HG03469 (cell line): ENCODE measurements around the gene NPPC.
"Not testable (repeated sequence)": the region's sequence is repeated elsewhere in the genome, so short reads cannot be mapped to it uniquely, and the experiment has no call there.

ENCODE experiments used
- ATAC-seq: cut with Tn5 transposase; IDR thresholded peaks from one replicate; pipeline ENCODE4 v1.9.1; 2021; ENCODE audit warnings: mild to moderate bottlenecking, moderate library complexity, moderate number of reproducible peaks; ENCODE audit not compliant: unreplicated experiment

NPPC gene

DNA sequence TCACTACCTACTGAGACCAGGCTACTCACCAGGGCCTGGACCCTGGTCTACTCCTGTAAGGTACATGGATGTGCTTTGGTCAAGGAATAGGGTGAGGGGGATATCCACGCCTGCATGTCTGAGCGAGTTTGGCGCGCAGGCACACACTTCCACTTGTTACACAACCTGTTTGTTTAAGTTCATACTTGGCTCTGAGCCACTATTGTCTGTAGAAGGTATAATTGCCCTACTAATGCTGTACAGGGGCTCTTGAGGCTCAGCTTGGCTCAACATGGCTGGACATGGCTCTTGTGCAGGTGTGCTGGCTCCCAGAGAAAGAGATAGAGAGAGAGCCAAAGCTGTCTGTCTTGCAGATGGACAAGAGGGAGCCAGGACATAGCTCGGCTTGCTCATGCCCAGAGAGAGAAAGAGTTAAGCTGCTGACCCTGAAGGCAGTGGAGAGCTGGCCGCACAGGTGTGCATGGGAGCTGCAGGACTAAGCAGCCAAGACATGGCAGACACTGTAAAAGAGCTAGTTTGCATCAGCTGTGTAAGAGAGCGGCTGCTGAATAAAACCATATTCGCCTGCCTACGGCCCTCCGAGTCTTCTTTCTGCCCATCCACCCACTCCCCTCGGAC lies 35.2 kb downstream of the NPPC start:
- no peak for ATAC-seq

DNA sequence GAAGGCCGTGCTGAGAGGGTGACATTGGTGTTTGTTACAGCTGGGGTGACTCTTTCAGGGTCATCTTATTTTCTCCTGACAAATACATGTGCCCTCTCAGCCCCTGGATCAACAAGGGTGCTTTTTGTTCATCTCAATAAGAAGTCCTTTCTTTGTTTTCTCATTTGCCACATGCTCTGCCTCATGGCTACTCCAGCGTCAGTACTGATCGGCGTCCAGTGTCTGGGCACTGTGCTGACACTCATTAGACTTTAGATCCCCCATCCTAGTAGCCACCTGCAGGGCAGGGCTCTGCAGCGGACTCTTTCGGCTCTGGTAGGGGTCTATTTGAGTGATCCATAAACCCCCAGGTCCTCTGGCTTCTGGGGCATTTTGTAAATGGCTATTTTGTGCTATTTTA lies 38.4 kb downstream of the NPPC start:
- ATAC-seq: no peak

DNA sequence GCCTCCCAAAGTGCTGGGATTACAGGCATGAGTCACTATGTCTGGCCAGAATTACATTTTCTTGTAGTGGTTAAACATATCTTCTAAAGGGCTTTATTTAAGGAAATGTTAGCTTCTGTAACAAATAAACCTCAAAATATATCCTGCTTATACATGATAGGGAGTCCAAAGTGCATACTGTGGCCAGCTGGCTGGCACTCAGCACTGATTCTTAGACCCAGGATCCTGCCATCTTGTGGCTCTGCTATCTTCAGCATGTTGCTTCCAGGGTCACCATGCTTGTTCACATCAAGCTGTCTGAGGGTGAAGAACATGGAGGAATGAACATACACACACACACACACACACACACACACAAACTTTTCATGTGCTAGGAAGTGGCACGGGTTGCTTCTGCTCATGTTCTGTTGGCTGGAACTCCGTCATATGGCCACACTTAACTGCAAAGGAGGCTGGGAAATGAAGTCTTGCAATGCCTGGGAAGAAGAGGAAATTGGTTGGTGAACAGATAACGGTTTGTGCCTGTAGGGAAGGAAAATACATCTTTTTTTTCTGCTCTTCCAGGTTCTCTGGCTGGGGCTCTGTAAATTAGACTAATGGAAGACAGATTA lies 40.0 kb downstream of the NPPC start:
- no peak for ATAC-seq

DNA sequence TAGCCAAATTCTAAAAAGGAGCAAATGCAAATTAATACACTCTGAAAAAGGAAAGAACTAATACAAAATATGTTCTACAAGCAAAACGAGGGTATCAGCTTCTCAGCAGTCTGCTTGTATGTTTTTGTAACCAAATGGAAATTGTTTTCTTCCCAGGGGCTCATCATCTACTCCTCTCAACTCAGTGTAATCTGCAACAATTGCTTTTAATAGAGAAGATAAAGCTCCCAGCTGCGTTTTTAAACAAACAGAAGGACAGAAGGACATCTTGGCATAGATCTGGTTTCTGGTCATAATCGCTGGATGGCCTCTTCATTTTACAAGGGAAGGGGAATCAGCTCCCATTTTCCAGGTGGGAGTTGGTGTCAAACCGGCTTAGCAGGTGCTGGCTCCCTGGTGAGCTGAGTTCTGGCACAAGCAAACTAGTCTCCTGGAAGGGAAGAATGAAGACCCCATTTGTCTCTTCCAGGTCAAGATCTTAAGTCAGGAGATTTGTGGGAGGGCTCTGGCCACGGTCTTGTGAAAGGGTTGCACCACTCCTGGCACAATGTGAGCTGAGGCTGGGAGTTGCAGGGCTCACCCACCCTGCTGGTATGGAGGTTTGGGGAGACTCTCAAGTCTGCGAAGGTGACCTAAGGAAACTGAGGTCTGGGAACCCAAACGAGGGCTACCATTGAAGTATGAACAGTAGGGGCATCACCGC lies 41.6 kb downstream of the NPPC start:
- no peak for ATAC-seq

DNA sequence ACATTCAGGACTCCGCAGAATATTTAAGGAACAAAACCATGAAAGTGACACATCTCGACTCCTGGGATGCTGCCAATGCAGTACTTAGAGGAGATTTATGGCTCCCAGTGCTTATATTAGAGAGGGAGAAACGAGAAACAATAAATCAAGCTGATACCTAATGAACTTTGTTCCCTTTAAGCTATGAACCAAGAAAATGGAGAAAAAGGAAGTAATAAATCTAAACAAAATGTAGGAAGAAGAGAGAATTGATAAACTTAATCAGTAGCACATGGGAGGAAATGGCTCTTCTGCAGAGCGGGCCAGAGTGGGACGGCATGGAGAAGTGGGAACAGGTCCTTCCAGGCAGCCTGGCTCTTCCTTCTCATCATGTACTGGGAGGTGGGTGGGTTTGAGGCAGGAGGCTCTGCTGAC lies 42.7 kb downstream of the NPPC start:
- no peak for ATAC-seq

DNA sequence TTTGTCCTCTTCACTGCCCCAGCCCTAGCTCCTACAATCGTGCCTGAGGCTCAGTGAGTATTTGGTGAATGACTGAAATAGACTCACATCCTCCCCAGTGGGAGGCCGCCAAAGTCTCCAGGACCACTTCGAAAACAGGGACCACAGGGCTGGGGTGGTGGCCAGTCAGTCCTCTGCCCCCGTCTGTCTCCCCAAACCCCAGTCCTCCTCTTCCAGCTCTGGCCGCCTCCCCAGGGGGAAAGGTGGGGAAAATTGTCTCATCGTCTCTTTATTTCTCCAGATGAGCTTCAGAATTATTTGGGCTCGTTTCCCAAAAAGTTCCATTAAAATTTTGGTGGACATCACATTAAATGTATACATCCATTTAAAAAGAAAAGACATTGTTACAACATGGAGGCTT lies 43.5 kb downstream of the NPPC start:
- no peak for ATAC-seq

DNA sequence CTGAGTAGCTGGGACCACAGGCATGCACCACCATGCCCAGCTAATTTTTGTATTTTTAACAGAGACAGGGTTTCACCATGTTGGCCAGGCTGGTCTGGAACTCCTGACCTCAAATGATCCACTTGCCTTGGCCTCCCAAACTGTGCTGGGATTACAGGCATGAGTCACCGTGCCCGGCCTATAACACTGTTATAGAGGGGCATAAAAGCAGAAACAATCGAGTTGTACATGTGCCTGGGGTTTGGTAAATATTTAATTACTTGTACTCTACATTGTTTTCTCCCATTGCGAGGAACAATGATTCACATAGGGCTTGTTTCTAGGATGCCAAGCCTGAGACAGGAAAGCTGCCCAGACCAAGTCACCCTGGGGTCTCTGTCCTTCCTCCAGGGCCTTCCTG lies 45.8 kb downstream of the NPPC start:
- ATAC-seq: not testable (repeated sequence)

DNA sequence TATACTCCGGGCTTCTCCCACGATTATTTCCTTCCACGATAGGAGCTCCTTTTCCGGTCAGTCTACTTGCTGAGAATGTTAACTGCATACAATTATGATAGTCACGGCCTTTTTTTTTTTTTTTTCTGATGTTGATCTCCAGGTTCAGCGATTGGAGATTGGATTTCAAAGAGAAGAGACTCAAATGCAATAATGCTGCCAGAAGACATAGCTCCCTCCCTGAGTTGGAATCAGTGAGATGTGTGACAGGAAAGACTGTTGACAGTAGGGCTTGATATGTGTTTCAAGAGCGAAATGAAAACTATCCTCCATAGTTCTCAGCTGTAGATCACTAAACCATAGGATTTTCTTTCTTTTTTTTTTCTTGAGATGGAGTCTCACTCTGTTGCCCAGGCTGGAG lies 47.0 kb downstream of the NPPC start:
- ATAC-seq: no peak

DNA sequence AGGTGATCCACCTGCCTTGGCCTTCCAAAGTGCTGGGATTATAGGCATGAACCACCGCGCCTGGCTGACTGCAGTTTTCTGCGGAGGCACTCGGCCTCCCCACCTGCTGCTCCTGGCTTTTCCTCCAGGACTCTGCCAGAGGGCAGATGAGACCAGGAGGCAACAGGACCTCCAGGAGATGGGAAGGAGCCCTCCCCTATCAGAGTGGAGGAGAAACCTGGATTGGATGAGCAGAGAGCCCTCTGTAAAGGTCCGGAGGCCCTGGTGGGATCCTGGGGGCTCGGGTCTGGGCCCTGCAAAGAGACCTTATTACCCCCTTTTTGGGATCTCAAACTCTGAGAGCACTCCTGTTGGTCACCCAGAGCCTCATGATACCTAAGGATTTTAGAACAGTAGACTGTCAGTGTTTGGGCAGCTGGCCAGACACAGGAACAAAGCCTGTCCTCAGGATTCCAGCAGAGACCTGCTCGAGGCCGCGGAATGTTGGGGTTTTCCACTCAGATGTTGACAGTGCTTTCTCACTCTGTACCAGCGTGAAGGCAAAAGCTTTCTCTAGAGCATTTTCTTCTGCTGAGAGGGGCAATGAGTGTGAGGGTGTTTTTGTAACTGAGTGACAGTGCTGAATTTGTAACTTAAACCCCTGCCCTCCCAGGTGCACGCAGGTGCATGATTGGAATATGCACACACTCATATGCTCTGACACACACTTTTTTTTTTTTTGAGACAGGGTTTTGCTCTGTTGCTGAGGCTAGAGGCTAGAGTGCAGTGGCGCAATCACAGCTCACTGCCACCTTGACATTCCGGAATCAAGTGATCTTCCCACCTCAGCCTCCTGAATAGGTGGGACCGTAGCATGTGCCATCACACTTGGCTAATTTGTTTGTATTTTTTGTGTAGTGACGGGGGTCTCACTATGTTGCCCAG lies 48.4 kb downstream of the NPPC start:
- ATAC-seq: no peak

DNA sequence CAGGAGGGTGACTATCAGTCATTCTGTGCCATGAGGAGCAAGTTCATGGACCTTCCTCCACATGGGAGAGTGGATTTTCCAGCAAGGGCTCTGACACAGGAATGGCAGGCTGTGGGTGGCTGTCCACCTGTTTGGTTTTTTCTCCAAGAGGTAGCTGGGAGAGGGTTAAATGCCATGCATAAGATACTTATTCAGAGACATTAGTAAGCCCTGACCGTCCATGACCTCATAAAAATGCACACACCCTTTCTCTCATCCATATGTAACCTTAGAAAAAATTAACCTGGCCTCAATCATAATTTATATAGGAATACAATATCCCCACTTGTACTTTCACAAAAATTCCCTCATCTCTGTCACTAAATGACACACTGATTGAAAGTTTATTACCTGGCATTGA lies 51.3 kb downstream of the NPPC start:
- no peak for ATAC-seq
